HG03025 (cell line): ENCODE data around the gene WAPL.
"Not testable (repeated sequence)": the region's sequence is repeated elsewhere in the genome, so short reads cannot be mapped to it uniquely, and the experiment has no call there.

ENCODE experiments used
- ATAC-seq: cut with Tn5 transposase; IDR thresholded peaks from one replicate; pipeline ENCODE4 v1.9.1; 2021; ENCODE audit warnings: mild to moderate bottlenecking, moderate library complexity; ENCODE audit not compliant: unreplicated experiment, low FRiP score

Gene WAPL

GRCh38 chr10:86391986-86392722, 129.4 kb downstream of the WAPL start:
- no peak for ATAC-seq

- ATAC-seq, result no peak
These were observed 130.3 kb downstream of the WAPL start for GRCh38 chr10:86391236-86391840.

GRCh38 chr10:86390337-86391120, 131.1 kb downstream of the WAPL start:
- no peak for ATAC-seq

- peak; percentile 81 for ATAC-seq
These were observed 132.0 kb downstream of the WAPL start for GRCh38 chr10:86389441-86390193.

GRCh38 chr10:86389109-86389440, 132.5 kb downstream of the WAPL start:
- not testable (repeated sequence) for ATAC-seq

GRCh38 chr10:86388119-86388704, 133.4 kb downstream of the WAPL start:
- ATAC-seq, result no peak

- ATAC-seq, result no peak
These were observed 134.3 kb downstream of the WAPL start for GRCh38 chr10:86387178-86387794.

GRCh38 chr10:86385806-86386205, 135.8 kb downstream of the WAPL start:
- no peak for ATAC-seq
